Spleen (tissue), 7 donors: Measurements from ENCODE around the gene SBSN.

Source experiments
- CTCF ChIP-seq, 11 experiments: fragments of 200-600 bp in 7 of 11; fragments of 450-650 bp in 4 of 11; sonication (generic) in 4 of 11; IDR thresholded peaks in 8 of 11; conservative IDR thresholded peaks in 3 of 11; 1 replicate in 7 of 11; 2 replicates in 4 of 11; pipeline versions ENCODE4 v1.4.0 to v1.8.0; 2016 to 2021; ENCODE audit warnings: antibody characterized with exemption in 11 of 11, inconsistent platforms in 4 of 11, mild to moderate bottlenecking in 1 of 11
- POLR2A ChIP-seq, 3 donors: fragments of 450-650 bp; IDR thresholded peaks; one replicate each; pipeline ENCODE4 v1.5.1; 2017; ENCODE audit warnings: antibody characterized with exemption in 3 of 3, mild to moderate bottlenecking in 1 of 3
- donor health status: DM: no; HTN: no; CAD: no; lungs with moderate emphysema.
- donor health status: DM: no; HTN: no; CAD: no.
- donor health status: DM: no; HTN: no; CAD: no.

- TF ChIP-seq CTCF (IDR thresholded peaks at IDR 0.05 in 8 of 11, conservative IDR thresholded peaks at IDR 0.05 in 3 of 11) (no peak), POLR2A (IDR thresholded peaks at IDR 0.05) (no peak)
Measured at GRCh38 chr19:35533201-35533821, 5.2 kb upstream of the SBSN start, which contains the start of gene GAPDHS.
